ENCODE results near the gene CELA1. TPM values are rescaled to one million over a fixed set of nuclear protein-coding genes. Genes with fewer than 3 reads are reported as not detected.
"Not testable (repeated sequence)": the region's sequence is repeated elsewhere in the genome, so short reads cannot be mapped to it uniquely, and the experiment has no call there.

CELA1 gene
- total RNA-seq, 6 experiments from 2014 or later = not detected

DNA sequence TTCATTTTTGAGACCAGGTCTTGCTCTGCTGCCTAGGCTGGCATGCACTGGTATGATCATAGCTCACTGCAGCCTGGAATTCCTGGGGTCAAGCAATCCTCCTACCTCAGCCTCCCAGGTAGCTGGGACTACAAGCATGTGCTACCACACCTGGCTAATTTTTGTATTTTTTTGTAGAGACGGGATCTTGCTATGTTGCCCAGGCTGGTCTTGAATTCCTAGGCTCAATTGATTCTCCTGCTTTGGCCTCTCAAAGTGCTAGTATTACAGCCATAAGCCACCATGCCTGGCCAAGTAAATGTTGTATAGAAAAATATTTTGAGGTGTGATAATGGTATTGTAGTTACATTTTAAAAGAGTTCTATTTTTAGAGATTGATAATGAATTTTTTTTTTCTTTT, 35.1 kb downstream of the CELA1 start:
- intact Hi-C loops (cut with DNase I) = no loop called here
- no peaks in the 10 kb centered on the region for H3K9me3 ChIP-seq
- no peaks in the 10 kb centered on the region for H3K4me1 ChIP-seq
- 71% methylated on average over 1 of the region's 1 CpG for WGBS (ENCODE audit: insufficient coverage, low coverage, low lambda C conversion rate, missing lambda C conversion rate)
- no peak overlapping the region for H3K27ac ChIP-seq
- ATAC-seq = no peak
- H3K36me3 ChIP-seq = no peaks in the 10 kb centered on the region
- H3K27me3 ChIP-seq = no peaks in the 10 kb centered on the region
- H3K4me3 ChIP-seq = no peak overlapping the region
- TF ChIP-seq POLR2A (IDR thresholded peaks at IDR 0.05) (no peak), CTCF (IDR thresholded peaks at IDR 0.05) (no peak)
- no peak for DNase-seq

- no peak overlapping the region for H3K4me3 ChIP-seq
- no peaks in the 10 kb centered on the region for H3K36me3 ChIP-seq
- H3K27ac ChIP-seq = no peak overlapping the region
- TF ChIP-seq CTCF (IDR thresholded peaks at IDR 0.05) = no peak
- no peak for TF ChIP-seq POLR2A (IDR thresholded peaks at IDR 0.05)
- ATAC-seq (no peak), DNase-seq (no peak)
- 76% methylated on average over 6 of the region's 6 CpGs for WGBS (ENCODE audit: insufficient coverage, low coverage, low lambda C conversion rate, missing lambda C conversion rate)
- no peaks in the 10 kb centered on the region for H3K9me3 ChIP-seq
- no peaks in the 10 kb centered on the region for H3K27me3 ChIP-seq
- intact Hi-C loops (cut with DNase I) = no loop called here
- no peaks in the 10 kb centered on the region for H3K4me1 ChIP-seq
Measured at GRCh38 chr12:51307655-51308593, 38.6 kb downstream of the CELA1 start.

DNA sequence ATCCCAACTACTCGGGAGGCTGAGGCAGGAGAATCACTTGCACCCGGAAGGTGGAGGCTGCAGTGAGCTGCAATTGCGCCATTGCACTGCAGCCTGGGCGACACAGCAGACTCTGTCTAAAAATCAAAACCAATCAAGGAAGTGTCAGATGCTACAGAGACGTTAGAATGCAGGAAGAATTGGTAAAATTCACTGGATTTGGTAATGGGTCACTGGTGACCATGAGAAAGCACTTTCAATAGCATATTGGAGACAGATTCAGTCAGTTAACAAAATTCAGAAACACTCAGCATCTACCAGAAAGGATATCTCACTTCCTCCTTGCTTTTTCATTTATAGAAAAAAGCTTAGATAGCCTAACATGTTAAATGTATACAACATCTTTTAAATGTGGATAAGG, 40.0 kb downstream of the CELA1 start:
- DNase-seq (no peak), ATAC-seq (no peak)
- Histone ChIP-seq H3K27me3 (no peaks in the 10 kb centered on the region), H3K4me3 (no peak overlapping the region), H3K9me3 (no peaks in the 10 kb centered on the region), H3K36me3 (no peaks in the 10 kb centered on the region), H3K4me1 (no peaks in the 10 kb centered on the region), H3K27ac (no peak overlapping the region)
- intact Hi-C loops (cut with DNase I) = no loop called here
- WGBS (ENCODE audit: insufficient coverage, low coverage, low lambda C conversion rate, missing lambda C conversion rate) = 74% methylated on average over 5 of the region's 5 CpGs
- TF ChIP-seq POLR2A (IDR thresholded peaks at IDR 0.05) (no peak), CTCF (IDR thresholded peaks at IDR 0.05) (no peak)

- intact Hi-C loops (cut with DNase I); H3K27me3 ChIP-seq; H3K9me3 ChIP-seq; ATAC-seq; H3K4me1 ChIP-seq; H3K36me3 ChIP-seq; DNase-seq; H3K27ac ChIP-seq; H3K4me3 ChIP-seq: not testable (repeated sequence)
- WGBS (ENCODE audit: insufficient coverage, low coverage, low lambda C conversion rate, missing lambda C conversion rate) = 89% methylated on average over 10 of the region's 10 CpGs
Measured at GRCh38 chr12:51300768-51301167, 45.7 kb downstream of the CELA1 start.

- WGBS (ENCODE audit: insufficient coverage, low coverage, low lambda C conversion rate, missing lambda C conversion rate) = 88% methylated on average over 4 of the region's 5 CpGs
- no peak for ATAC-seq
- intact Hi-C loops (cut with DNase I) = no loop called here
- no peak for TF ChIP-seq POLR2A (IDR thresholded peaks at IDR 0.05)
- no peak for TF ChIP-seq CTCF (IDR thresholded peaks at IDR 0.05)
- no peak for DNase-seq
- Histone ChIP-seq H3K4me3 (no peak overlapping the region), H3K27me3 (no peaks in the 10 kb centered on the region), H3K27ac (no peak overlapping the region), H3K9me3 (no peaks in the 10 kb centered on the region), H3K36me3 (no peaks in the 10 kb centered on the region), H3K4me1 (no peaks in the 10 kb centered on the region)
Measured at GRCh38 chr12:51295651-51296050, 50.8 kb downstream of the CELA1 start.

DNA sequence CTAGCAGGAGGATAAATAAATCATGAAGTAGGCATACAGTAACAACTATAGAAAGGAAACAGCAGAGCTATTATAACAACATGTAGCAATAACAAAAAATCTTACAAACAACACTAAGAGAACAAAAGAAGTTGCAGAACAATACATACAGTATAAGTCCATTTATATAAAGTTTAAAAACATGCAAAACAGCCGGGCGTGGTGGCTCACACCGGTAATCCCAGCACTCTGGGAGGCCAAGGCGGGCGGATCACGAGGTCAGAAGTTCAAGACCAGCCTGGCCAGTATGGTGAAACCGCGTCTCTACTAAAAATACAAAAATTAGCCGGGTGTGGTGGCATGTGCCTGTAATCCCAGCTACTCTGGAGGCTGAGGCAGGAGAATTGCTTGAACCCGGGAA, 52.4 kb downstream of the CELA1 start:
- intact Hi-C loops (cut with DNase I); ATAC-seq; DNase-seq; H3K4me1 ChIP-seq; H3K9me3 ChIP-seq; H3K36me3 ChIP-seq; H3K27me3 ChIP-seq; H3K27ac ChIP-seq; H3K4me3 ChIP-seq: not testable (repeated sequence)
- 76% methylated on average over 7 of the region's 10 CpGs for WGBS (ENCODE audit: insufficient coverage, low coverage, low lambda C conversion rate, missing lambda C conversion rate)

Measured in right lobe of liver (tissue), 6 donors.